Hematopoietic multipotent progenitor cell treated with erythropoietin and hydrocortisone succinate and interleukin-3 and kit ligand, for 17 days (in vitro differentiated cells): Measurements from ENCODE around the gene MAGEA9.
"Not testable (repeated sequence)": the region's sequence is repeated elsewhere in the genome, so short reads cannot be mapped to it uniquely, and the experiment has no call there.

Source experiments
- DNase-seq: peaks from one replicate; pipeline ENCODE4 v3.0.0-alpha.2; 2015; ENCODE audit warnings: low spot score

The MAGEA9 gene

DNA sequence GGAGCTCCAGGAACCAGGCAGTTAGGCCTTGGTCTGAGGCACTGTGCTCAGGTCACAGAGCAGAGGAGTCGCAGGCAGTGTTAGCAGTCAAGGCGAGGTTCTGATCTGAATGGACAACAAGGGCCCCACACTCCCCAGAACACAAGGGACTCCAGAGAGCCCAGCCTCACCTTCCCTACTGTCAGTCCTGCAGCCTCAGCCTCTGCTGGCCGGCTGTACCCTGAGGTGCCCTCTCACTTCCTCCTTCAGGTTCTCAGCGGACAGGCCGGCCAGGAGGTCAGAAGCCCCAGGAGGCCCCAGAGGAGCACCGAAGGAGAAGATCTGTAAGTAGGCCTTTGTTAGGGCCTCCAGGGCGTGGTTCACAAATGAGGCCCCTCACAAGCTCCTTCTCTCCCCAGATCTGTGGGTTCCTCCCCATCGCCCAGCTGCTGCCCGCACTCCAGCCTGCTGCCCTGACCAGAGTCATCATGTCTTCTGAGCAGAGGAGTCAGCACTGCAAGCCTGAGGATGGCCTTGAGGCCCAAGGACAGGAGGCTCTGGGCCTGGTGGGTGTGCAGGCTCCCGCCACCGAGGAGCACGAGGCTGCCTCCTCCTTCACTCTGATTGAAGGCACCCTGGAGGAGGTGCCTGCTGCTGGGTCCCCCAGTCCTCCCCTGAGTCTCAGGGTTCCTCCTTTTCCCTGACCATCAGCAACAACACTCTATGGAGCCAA lies 26.2 kb downstream of the MAGEA9 start:
- no peak for DNase-seq

- no peak for DNase-seq
These were observed 36.9 kb downstream of the MAGEA9 start for GRCh38 chrX:149818652-149819051.

DNA sequence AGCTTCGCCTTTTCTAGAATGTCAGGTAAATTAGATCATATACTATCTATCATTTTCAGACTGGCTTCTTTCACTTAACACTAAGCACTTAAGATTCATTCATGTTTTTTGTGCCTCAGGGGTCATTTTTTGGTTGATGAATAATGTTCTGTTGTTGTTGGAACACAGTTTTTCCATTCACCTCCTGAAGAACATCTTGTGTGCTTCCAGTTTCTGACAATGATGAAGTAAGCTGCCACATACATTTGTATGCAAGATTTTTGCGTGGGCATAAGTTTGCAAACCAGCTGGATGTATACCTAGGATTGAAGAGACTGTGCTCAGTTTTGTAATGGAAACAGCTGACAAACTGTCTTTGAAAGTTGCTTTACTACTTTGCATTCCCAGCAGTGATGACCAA lies 37.6 kb downstream of the MAGEA9 start:
- DNase-seq, result no peak

- DNase-seq, result no peak
These were observed 43.7 kb downstream of the MAGEA9 start for GRCh38 chrX:149825424-149825823.

DNA sequence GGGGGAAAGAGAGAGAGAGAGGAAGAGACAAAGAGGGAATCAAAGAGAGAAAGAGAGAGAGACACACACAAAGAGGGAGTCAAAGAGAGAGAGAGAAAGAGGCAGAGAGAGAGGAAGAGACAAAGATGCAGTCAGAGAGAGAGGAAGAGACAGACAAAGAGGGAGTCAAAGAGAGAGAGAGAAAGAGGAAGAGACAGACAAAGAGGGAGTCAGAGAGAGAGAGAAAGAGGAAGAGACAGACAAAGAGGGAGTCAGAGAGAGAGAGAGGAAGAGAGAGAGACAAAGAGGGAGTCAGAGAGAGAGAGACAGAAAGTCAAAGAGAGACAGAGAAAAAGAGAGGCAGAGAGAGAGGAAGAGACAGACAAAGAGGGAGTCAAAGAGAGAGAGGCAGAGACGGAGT lies 45.5 kb downstream of the MAGEA9 start:
- DNase-seq, result no peak

DNA sequence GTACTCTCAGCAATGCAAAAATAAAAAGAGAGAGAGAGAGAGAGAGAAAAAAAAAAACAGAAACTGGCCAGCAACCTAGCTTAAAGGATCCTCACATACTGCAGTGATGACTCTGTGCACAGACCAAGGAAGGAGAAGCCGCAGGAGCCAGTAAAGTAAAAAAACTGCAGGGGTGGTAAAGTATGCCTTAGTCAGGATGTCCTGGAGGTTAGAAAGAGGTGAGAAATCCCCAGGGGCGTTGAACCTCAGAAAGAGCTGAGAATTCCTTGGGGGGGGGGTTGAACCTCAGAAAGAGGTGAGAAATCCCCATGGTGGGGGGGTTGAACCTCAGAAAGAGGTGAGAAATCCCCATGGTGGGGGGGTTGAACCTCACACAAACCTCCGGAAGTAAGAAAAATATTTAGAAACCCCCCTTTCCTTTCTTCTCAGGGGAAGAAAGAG lies 48.0 kb downstream of the MAGEA9 start:
- DNase-seq, result no peak

DNA sequence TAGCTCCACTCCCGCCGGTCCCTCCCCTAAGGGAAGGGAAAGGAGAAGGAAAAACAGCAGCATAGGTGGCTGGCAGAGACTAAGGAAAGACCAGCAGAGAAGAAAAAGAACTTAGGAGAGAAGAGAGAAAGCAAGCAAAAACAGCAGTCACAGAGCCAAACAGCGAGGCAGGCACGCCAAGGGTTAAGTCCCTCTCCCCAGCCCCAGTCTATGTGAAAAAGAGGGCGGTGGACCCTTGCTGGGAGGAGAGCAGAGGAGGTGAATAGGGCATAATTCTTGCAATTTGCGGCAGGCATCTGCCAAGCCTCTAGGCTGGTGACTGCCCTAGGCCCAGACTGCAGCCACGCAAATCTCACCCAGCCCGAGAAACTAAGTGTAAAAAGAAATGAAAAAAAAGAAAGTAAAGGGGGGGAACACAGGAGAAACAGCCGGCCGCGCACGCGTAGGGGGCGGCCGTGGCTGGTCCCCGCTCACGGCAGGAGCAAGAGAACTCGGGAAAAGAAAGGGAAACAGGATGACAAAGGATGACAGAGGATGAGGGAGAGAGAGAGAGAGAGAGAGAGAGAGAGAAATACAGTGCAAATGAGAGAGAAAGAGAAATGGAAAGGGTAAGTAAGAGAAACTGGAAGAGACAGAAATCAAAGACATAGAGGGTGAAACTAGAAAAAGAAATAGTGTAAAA lies 48.6 kb downstream of the MAGEA9 start:
- no peak for DNase-seq

DNA sequence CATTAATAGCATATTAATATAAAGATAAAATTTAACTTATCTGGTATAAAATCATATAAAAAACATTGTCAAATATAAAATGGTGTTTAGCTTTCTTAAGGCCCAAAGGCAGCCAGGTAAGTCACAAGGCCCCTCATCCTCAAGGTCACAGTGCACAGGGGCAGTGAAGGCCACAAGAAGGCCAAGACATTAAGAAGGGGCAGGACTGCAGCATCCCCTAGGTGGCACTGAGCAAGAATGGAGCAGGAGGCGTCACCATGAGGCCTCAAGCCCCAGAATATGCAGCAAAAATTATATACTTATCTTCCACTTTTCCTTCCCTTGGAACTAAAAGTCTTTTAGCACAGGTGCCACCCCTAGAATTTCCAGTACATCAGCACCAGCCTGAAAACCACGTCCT lies 49.7 kb downstream of the MAGEA9 start:
- DNase-seq, result no peak

DNA sequence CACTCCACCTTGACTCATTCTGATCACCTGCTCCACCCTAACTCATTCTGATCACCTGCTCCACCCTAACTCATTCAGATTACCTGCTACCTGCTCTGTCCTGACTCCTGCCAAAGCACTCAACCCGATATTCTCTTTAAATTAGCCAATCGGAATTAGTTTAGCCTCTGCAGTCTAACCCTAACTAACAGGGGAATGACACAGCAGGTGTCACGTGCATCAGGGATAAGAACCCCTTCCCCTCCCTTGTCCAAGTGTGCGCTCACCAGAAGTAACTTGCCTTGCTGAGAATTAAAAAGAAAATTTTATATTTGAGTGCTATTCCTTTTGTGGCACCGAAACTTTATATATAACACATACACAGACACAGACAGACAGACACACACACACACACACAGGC lies 55.0 kb downstream of the MAGEA9 start:
- not testable (repeated sequence) for DNase-seq

GRCh38 chrX:149837167-149837566 lies 55.4 kb downstream of the MAGEA9 start:
- no peak for DNase-seq
